Ovary (tissue), 9 donors: ENCODE measurements around the gene TECR. TPM values are rescaled to one million over a fixed set of nuclear protein-coding genes. Genes with fewer than 3 reads are reported as not detected.
"Not testable (repeated sequence)": the region's sequence is repeated elsewhere in the genome, so short reads cannot be mapped to it uniquely, and the experiment has no call there.

Source experiments
- DNase-seq, 5 donors: peaks; one replicate each; pipeline ENCODE4 v3.0.0-alpha.2; 2019 to 2020
- H3K27ac ChIP-seq, 2 donors: fragments of 200-600 bp; one replicate each; pipeline versions ENCODE4 v1.5.1 to v1.8.0; 2019 to 2022
- H3K27me3 ChIP-seq: fragments of 200-600 bp; one replicate; pipeline ENCODE4 v1.8.0; 2022
- H3K36me3 ChIP-seq: fragments of 200-600 bp; sonication (generic); one replicate; pipeline ENCODE4 v1.5.1; 2019
- H3K4me1 ChIP-seq: one replicate; pipeline ENCODE4 v1.8.1; 2013; ENCODE audit warnings: mild to moderate bottlenecking, moderate library complexity; ENCODE audit not compliant: insufficient read depth
- H3K4me3 ChIP-seq: fragments of 200-600 bp; sonication (generic); one replicate; pipeline ENCODE4 v1.5.1; 2017
- H3K9me3 ChIP-seq, 2 donors: fragments of 200-600 bp in 1 of 2; sonication (generic) in 1 of 2; one replicate each; pipeline versions ENCODE4 v1.5.1 to v1.8.1; 2013 to 2019; ENCODE audit warnings: mild to moderate bottlenecking in 1 of 2, moderate library complexity in 1 of 2
- EP300 ChIP-seq: sonication (generic); formaldehyde crosslinking; IDR thresholded peaks from one replicate; pipeline ENCODE4 v1.6.1; 2017; ENCODE audit warnings: antibody characterized with exemption
- POLR2A ChIP-seq: fragments of 450-650 bp; IDR thresholded peaks from one replicate; pipeline ENCODE4 v1.6.1; 2017; ENCODE audit warnings: antibody characterized with exemption, mild to moderate bottlenecking, moderate library complexity
- WGBS, 3 donors: extraction: QIAGEN DNeasy Blood & Tissue Kit in 1 of 3; methylation state at CpG; one replicate each; pipeline versions ENCODE4 v1.1.5 to v1.1.7; 2013 to 2017; 5-methylcytosine and 5-hydroxymethylcytosine counted together
- intact Hi-C, 4 donors: fragments of 100-400 bp; cut with DNase I; formaldehyde crosslinking; loops; one replicate each; pipeline versions ENCODE4 v1.11.0 to v1.15.1; 2022 to 2023
- polyA plus RNA-seq, 2 donors: library from polyadenylated mRNA; stranded (reverse); fragments of 200-250 nt in 1 of 2; fragments of 350-450 nt in 1 of 2; fragmentation: Illumina TruSeq in 1 of 2; extraction: RNeasy Lipid Tissue Mini Kit (QIAGEN cat#74804) in 1 of 2; gene quantifications; one replicate each; pipeline ENCODE4 v1.2.3, GENCODE V29; 2013 to 2014
- total RNA-seq, 7 donors: library from RNA; depleted of rRNA in 2 of 7; stranded (reverse); fragments of >200 nt in 2 of 7; fragmentation: NEBNext Ultra II Directional in 3 of 7; extraction: Animal tissue kit (Norgen Biotek cat#: 25700) in 3 of 7; gene quantifications; one replicate each; pipeline versions ENCODE4 v1.1.0 to v1.2.4, GENCODE V29; 2016 to 2023
- TF ChIP-seq, protein P1 (sequence below), 3 donors: fragments of 450-650 bp in 2 of 3; fragments of 200-600 bp in 1 of 3; IDR thresholded peaks; one replicate each; pipeline versions ENCODE4 v1.5.1 to v1.8.0; 2016 to 2022; ENCODE audit warnings: antibody characterized with exemption in 3 of 3, mild to moderate bottlenecking in 1 of 3
- donor health status: DM: no; HTN: no; CAD: no; lungs with moderate emphysema.
- donor health status: DM: no; HTN: no; CAD: no.
- donor health status: Bipolar disorder and iron deficiency.
- donor health status: DM: yes; HTN: yes; CAD: no.
- donor health status: DM: no; HTN: no; CAD: no.
- donor health status: DM: yes; HTN: yes; CAD: no.

TECR gene
- total and polyA plus RNA-seq, 9 donors = 22.3 to 115 (median 92.4) TPM

DNA sequence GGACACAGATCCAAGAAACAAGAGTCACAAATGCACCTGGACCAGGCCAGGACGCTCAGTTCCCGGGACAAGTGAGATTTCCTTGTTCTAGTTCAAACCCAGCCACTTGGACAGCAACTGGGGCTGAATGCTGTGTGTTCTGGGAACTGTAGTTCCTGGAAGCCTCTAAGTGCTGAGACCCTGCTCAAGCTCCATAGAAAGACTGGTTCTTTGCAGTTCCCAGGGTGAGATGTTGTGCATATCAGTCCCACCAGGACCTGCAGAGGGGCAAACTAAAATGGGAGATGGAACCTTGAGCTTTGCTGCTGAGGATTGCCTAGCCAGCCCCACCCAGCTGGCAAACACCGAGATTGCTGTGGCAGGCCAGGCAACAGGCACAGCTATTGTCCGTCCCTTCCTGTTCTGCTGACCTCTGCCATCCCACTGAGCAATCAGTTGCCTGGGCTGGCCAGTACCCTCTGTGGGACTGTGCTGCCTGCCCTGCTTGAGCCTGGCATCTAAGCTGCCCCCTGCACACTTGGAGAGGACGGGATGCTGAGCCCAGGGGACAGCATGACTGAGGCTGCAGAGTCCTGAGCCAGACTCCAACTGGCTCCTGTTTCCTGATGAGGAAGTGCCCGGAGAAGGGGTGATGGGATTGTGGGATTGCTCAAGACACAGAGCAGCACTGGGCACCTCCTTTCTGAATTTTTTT lies 32.0 kb upstream of the TECR start:
- no peaks in the 10 kb centered on the region for H3K27me3 ChIP-seq
- no peak for DNase-seq
- H3K27ac ChIP-seq = no peak overlapping the region
- H3K4me3 ChIP-seq = no peak overlapping the region
- no peaks in the 10 kb centered on the region for H3K4me1 ChIP-seq
- H3K36me3 ChIP-seq = no peaks in the 10 kb centered on the region
- TF ChIP-seq POLR2A = no peak
- TF ChIP-seq, protein P1, sequence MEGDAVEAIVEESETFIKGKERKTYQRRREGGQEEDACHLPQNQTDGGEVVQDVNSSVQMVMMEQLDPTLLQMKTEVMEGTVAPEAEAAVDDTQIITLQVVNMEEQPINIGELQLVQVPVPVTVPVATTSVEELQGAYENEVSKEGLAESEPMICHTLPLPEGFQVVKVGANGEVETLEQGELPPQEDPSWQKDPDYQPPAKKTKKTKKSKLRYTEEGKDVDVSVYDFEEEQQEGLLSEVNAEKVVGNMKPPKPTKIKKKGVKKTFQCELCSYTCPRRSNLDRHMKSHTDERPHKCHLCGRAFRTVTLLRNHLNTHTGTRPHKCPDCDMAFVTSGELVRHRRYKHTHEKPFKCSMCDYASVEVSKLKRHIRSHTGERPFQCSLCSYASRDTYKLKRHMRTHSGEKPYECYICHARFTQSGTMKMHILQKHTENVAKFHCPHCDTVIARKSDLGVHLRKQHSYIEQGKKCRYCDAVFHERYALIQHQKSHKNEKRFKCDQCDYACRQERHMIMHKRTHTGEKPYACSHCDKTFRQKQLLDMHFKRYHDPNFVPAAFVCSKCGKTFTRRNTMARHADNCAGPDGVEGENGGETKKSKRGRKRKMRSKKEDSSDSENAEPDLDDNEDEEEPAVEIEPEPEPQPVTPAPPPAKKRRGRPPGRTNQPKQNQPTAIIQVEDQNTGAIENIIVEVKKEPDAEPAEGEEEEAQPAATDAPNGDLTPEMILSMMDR (IDR thresholded peaks at IDR 0.05) = no peak
- no peak for TF ChIP-seq EP300
- WGBS, 3 donors = 50 to 58% (median 53%) methylated on average over 6 of the region's 6 CpGs
- no peaks in the 10 kb centered on the region for H3K9me3 ChIP-seq
- intact Hi-C loops = no loop called here

DNA sequence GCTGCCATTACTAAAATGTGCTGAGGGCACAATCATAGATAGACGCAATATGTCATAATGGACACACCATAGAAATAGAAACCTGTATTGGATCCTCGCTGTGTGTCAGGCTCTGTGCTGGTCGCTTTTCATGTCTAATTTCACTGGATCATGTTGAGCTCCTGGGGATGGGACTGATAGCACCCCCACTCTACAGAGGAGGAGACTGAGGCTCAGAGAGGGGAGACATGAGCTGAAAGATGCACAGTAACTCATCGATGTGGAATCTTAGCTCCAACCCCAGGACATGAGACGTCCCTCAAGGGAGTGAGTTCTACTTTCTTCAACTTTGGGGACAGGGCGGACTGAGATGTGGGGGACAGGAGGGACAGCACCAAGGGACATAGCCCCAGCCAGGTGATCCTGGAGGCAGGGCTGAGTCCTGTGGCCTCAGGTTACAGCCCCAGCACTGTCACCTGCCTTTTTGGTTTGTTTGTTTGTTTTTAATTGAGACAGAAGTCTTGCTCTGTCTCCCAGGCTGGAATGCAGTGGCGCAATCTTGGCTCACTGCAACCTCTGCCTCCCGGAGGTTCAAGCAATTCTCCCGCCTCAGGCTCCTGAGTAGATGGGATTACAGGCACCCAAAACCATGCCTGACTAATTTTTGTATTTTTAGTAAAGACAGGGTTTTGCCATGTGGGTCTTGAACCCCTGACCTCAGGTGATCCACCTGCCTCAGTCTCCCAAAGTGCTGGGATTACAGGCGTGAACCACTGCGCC lies 26.9 kb upstream of the TECR start:
- H3K9me3 ChIP-seq = no peaks in the 10 kb centered on the region
- TF ChIP-seq EP300 (no peak), POLR2A (no peak)
- TF ChIP-seq, protein P1 (IDR thresholded peaks at IDR 0.05) = no peak
- DNase-seq = no peak
- WGBS, 3 donors = 71 to 77% (median 72%) methylated on average over 11 of the region's 11 CpGs
- intact Hi-C loops = no loop called here
- no peaks in the 10 kb centered on the region for H3K4me1 ChIP-seq
- no peaks in the 10 kb centered on the region for H3K36me3 ChIP-seq
- no peak overlapping the region for H3K27ac ChIP-seq
- no peak overlapping the region for H3K4me3 ChIP-seq
- no peaks in the 10 kb centered on the region for H3K27me3 ChIP-seq

DNA sequence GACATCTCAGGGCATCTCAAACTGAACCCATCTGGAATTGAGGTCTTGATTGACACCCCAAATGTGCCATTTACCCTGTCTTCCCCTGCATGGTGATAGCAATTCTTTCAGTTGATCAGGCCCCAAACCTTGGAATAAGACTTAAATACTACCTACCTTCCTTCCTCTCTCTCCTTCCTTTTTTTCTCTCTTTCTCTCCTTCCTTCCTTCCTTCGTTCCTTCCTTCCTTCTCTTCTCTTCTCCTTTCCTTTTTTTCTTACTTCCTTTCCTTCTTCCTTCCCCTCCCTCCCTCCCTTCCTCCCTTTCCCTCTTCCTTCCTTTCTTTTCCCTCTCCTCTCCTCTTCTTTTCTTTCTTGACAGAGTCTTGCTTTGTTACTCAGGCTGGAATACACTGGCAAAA lies 26.1 kb upstream of the TECR start:
- Histone ChIP-seq H3K27ac (no peak overlapping the region), H3K36me3 (no peaks in the 10 kb centered on the region), H3K27me3 (no peaks in the 10 kb centered on the region), H3K4me3 (no peak overlapping the region), H3K4me1 (no peaks in the 10 kb centered on the region), H3K9me3 (no peaks in the 10 kb centered on the region)
- WGBS, 3 donors = 64 to 69% (median 68%) methylated on average over 1 of the region's 1 CpG
- DNase-seq = no peak
- TF ChIP-seq, protein P1 (IDR thresholded peaks at IDR 0.05) = no peak
- TF ChIP-seq EP300 = no peak
- TF ChIP-seq POLR2A = no peak
- intact Hi-C loops = no loop called here

DNA sequence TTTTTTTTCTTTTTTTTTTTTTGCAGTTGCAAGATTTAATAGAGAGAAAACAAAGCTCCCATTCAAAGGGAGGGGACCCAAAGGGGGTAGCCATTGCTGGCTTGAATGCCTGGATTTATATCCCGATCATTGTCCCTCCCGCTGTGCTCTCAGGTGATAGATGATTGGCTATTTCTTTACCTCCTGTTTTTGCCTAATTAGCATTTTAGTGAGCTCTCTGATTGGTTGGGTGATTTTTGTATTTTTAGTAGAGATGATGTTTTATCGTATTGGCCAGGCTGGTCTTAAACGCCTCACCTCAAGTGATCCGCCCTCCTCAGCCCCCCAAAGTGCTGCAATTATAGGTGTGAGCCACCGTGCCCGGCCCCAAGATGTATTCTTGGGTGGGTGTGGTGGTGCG lies 24.8 kb upstream of the TECR start:
- intact Hi-C loops, H3K4me1 ChIP-seq, H3K36me3 ChIP-seq, H3K27ac ChIP-seq, H3K9me3 ChIP-seq, H3K27me3 ChIP-seq, H3K4me3 ChIP-seq, DNase-seq: not testable (repeated sequence)
- 86 to 92% (median 91%) methylated on average over 8 of the region's 8 CpGs for WGBS, 3 donors
